ENCODE results near the gene MTMR8.
"Not testable (repeated sequence)": the region's sequence is repeated elsewhere in the genome, so short reads cannot be mapped to it uniquely, and the experiment has no call there.

Gene MTMR8

GRCh38 chrX:64394874-64395567, at the start of gene MTMR8:
TSS of gene MTMR8 (minus strand) at chrX:64395452. CDS start at chrX:64395363, 89 bp downstream.
- peak; percentile 41 for DNase-seq

GRCh38 chrX:64439551-64439950, 44.3 kb upstream of the MTMR8 start:
- no peak for DNase-seq

- DNase-seq: no peak
Observed at GRCh38 chrX:64437665-64438064, 42.4 kb upstream of the MTMR8 start.

GRCh38 chrX:64437218-64437617, 42.0 kb upstream of the MTMR8 start:
- no peak for DNase-seq

- DNase-seq: no peak
Observed at GRCh38 chrX:64428371-64428770, 33.1 kb upstream of the MTMR8 start.

- DNase-seq: no peak
Observed at GRCh38 chrX:64427787-64428186, 32.5 kb upstream of the MTMR8 start.

GRCh38 chrX:64427281-64427680, 32.0 kb upstream of the MTMR8 start:
- DNase-seq: no peak

GRCh38 chrX:64409730-64410129, 14.5 kb upstream of the MTMR8 start:
- DNase-seq: not testable (repeated sequence)

GRCh38 chrX:64398088-64398487, 2.8 kb upstream of the MTMR8 start:
- DNase-seq: no peak

GRCh38 chrX:64395568-64395929, 297 bp upstream of the MTMR8 start:
- no peak for DNase-seq

- no peak for DNase-seq
Observed at GRCh38 chrX:64394059-64394873, 986 bp downstream of the MTMR8 start.

- DNase-seq: no peak
Observed at GRCh38 chrX:64389489-64389888, 5.8 kb downstream of the MTMR8 start.

- DNase-seq: not testable (repeated sequence)
Observed at GRCh38 chrX:64380789-64381188, 14.5 kb downstream of the MTMR8 start.

- DNase-seq: no peak
Observed at GRCh38 chrX:64379924-64380323, 15.3 kb downstream of the MTMR8 start.

- no peak for DNase-seq
Observed at GRCh38 chrX:64377753-64378152, 17.5 kb downstream of the MTMR8 start.

GRCh38 chrX:64352081-64352480, 43.2 kb downstream of the MTMR8 start:
- DNase-seq: no peak

GRCh38 chrX:64350521-64350920, 44.7 kb downstream of the MTMR8 start:
- no peak for DNase-seq

- no peak for DNase-seq
Observed at GRCh38 chrX:64350047-64350446, 45.2 kb downstream of the MTMR8 start.

- no peak for DNase-seq
Observed at GRCh38 chrX:64342811-64343210, 52.4 kb downstream of the MTMR8 start.

GRCh38 chrX:64338296-64338695, 57.0 kb downstream of the MTMR8 start:
- no peak for DNase-seq

- DNase-seq: no peak
Observed at GRCh38 chrX:64334467-64334866, 60.8 kb downstream of the MTMR8 start.

- DNase-seq: no peak
Observed at GRCh38 chrX:64330284-64330683, 65.0 kb downstream of the MTMR8 start.

- DNase-seq: no peak
Observed at GRCh38 chrX:64321507-64321906, 73.7 kb downstream of the MTMR8 start.

- DNase-seq: no peak
Observed at GRCh38 chrX:64313624-64314023, 81.6 kb downstream of the MTMR8 start.

GRCh38 chrX:64306712-64307111, 88.5 kb downstream of the MTMR8 start:
- no peak for DNase-seq
